NCI-H446 (cell line): Measurements from ENCODE around the gene MAP6.
"Not testable (repeated sequence)": the region's sequence is repeated elsewhere in the genome, so short reads cannot be mapped to it uniquely, and the experiment has no call there.

Experiments
- DNase-seq, 2 experiments: peaks; one replicate each; lab custom pipeline; 2025; lab: John Stamatoyannopoulos, UW

MAP6 gene

GRCh38 chr11:75591966-75592365 lies 76.9 kb downstream of the MAP6 start:
- no peak for DNase-seq

GRCh38 chr11:75591371-75591770 lies 77.5 kb downstream of the MAP6 start:
- DNase-seq, result no peak

- DNase-seq, result no peak
Measured at GRCh38 chr11:75589933-75590332, 78.9 kb downstream of the MAP6 start.

GRCh38 chr11:75589051-75589450 lies 79.8 kb downstream of the MAP6 start:
- no peak for DNase-seq

GRCh38 chr11:75588051-75588481 lies 80.8 kb downstream of the MAP6 start:
- DNase-seq, result no peak

GRCh38 chr11:75586395-75586794 lies 82.4 kb downstream of the MAP6 start:
- DNase-seq, result no peak

- no peak for DNase-seq
Measured at GRCh38 chr11:75585293-75585670, 83.6 kb downstream of the MAP6 start.

- DNase-seq, result not testable (repeated sequence)
Measured at GRCh38 chr11:75584659-75585292, 84.1 kb downstream of the MAP6 start.

- DNase-seq, result no peak
Measured at GRCh38 chr11:75583718-75584658, 84.8 kb downstream of the MAP6 start.

- DNase-seq, result no peak
Measured at GRCh38 chr11:75582895-75583717, 85.7 kb downstream of the MAP6 start.

- DNase-seq, result no peak
Measured at GRCh38 chr11:75582506-75582894, 86.3 kb downstream of the MAP6 start.

GRCh38 chr11:75579841-75580240 lies 89.0 kb downstream of the MAP6 start:
- DNase-seq, result no peak

GRCh38 chr11:75578977-75579376 lies 89.9 kb downstream of the MAP6 start:
- no peak for DNase-seq

GRCh38 chr11:75577207-75577606 lies 91.6 kb downstream of the MAP6 start:
- no peak for DNase-seq

GRCh38 chr11:75576499-75576918 lies 92.3 kb downstream of the MAP6 start:
- no peak for DNase-seq

- no peak for DNase-seq
Measured at GRCh38 chr11:75576017-75576416, 92.8 kb downstream of the MAP6 start.

- no peak for DNase-seq
Measured at GRCh38 chr11:75574698-75575602, 93.9 kb downstream of the MAP6 start.

- no peak for DNase-seq
Measured at GRCh38 chr11:75572744-75573143, 96.1 kb downstream of the MAP6 start.

GRCh38 chr11:75571625-75572024 lies 97.2 kb downstream of the MAP6 start:
- no peak for DNase-seq

GRCh38 chr11:75570559-75571139 lies 98.2 kb downstream of the MAP6 start:
- no peak for DNase-seq

GRCh38 chr11:75568616-75569219 lies 100.1 kb downstream of the MAP6 start:
- DNase-seq, result no peak
